OCI-LY7 (cell line): ENCODE measurements around the gene KAZN. TPM values are rescaled to one million over a fixed set of nuclear protein-coding genes. Genes with fewer than 3 reads are reported as not detected.

Source experiments
- BruUV-seq: library from RNA; stranded (reverse); fragments of 400-500 nt; replicated peaks from 2 replicates; lab custom pipeline; 2021; lab: Mats Ljungman, UMichigan
- CTCF ChIA-PET: fragments of 300-600 bp; sonication (Branson Sonifier 250); formaldehyde crosslinking; loops from one replicate; lab custom pipeline; 2022; ENCODE audit warnings: antibody characterized with exemption; ENCODE audit not compliant: unreplicated experiment; lab: Charles Lee
- POLR2A ChIA-PET: fragments of 300-600 bp; sonication (Branson Sonifier 250); formaldehyde crosslinking; loops from one replicate; lab custom pipeline; 2022; ENCODE audit warnings: antibody characterized with exemption; lab: Charles Lee
- DNase-seq: peaks from one replicate; pipeline ENCODE4 v3.0.0-alpha.2; 2015; ENCODE audit warnings: low spot score
- H2AFZ ChIP-seq: fragments of 200-600 bp; sonication (generic), shearing (Covaris generic); 2 replicates; pipeline ENCODE4 v1.6.1; 2014; ENCODE audit warnings: mild to moderate bottlenecking, antibody characterized with exemption, low read length, moderate library complexity
- H3K27ac ChIP-seq: fragments of 200-600 bp; sonication (generic); 2 replicates; pipeline ENCODE4 v1.5.1; 2014; ENCODE audit warnings: mixed run types, low read depth, mild to moderate bottlenecking, moderate library complexity, low read length, inconsistent platforms; ENCODE audit not compliant: poor library complexity, severe bottlenecking
- H3K36me3 ChIP-seq: fragments of 200-600 bp; sonication (generic); 2 replicates; pipeline ENCODE4 v1.6.1; 2014; ENCODE audit warnings: mild to moderate bottlenecking, antibody characterized with exemption, low read length, moderate library complexity, mixed read lengths; ENCODE audit not compliant: insufficient read depth
- H3K4me1 ChIP-seq: fragments of 200-600 bp; sonication (generic); 2 replicates; pipeline ENCODE4 v1.5.1; 2014; ENCODE audit warnings: mild to moderate bottlenecking, low read length; ENCODE audit not compliant: insufficient read depth, poor library complexity, severe bottlenecking
- H3K4me2 ChIP-seq: fragments of 200-600 bp; sonication (generic); 2 replicates; pipeline ENCODE4 v1.6.1; 2014; ENCODE audit warnings: mild to moderate bottlenecking, low read length
- H3K4me3 ChIP-seq: fragments of 200-600 bp; sonication (generic); 2 replicates; pipeline ENCODE4 v1.5.1; 2014; ENCODE audit warnings: mild to moderate bottlenecking, low read depth, low read length; ENCODE audit not compliant: poor library complexity, severe bottlenecking
- H3K79me2 ChIP-seq: fragments of 200-600 bp; sonication (generic); 2 replicates; pipeline ENCODE4 v1.6.1; 2016; ENCODE audit warnings: low read depth, mild to moderate bottlenecking, low read length, moderate library complexity, mixed read lengths; ENCODE audit not compliant: insufficient read depth
- H3K9me2 ChIP-seq: fragments of 200-600 bp; sonication (generic); 2 replicates; pipeline ENCODE4 v1.6.1; 2016; ENCODE audit warnings: mild to moderate bottlenecking, low read length, mixed read lengths; ENCODE audit not compliant: insufficient read depth
- H3K9me3 ChIP-seq: fragments of 200-600 bp; sonication (generic); 2 replicates; pipeline ENCODE4 v1.6.1; 2014; ENCODE audit warnings: mild to moderate bottlenecking, mixed run types, low read length, mixed read lengths
- H4K20me1 ChIP-seq: fragments of 200-600 bp; sonication (generic); 2 replicates; pipeline ENCODE4 v1.6.1; 2014; ENCODE audit warnings: mild to moderate bottlenecking, antibody characterized with exemption, low read length, moderate library complexity, mixed read lengths; ENCODE audit not compliant: insufficient read depth
- CTCF ChIP-seq: fragments of 200-600 bp; sonication (generic); conservative IDR thresholded peaks from 2 replicates; pipeline ENCODE4 v1.5.1; 2014; ENCODE audit warnings: mild to moderate bottlenecking, antibody characterized with exemption, low read length, moderate library complexity, mixed read lengths
- EZH2phosphoT487 ChIP-seq: fragments of 200-600 bp; sonication (generic); IDR thresholded peaks from 2 replicates; pipeline ENCODE4 v1.6.1; 2018; ENCODE audit warnings: low read depth, borderline replicate concordance, mild to moderate bottlenecking, mixed run types, antibody characterized with exemption, low read length, moderate library complexity, mixed read lengths
- intact Hi-C: fragments of 100-400 bp; cut with micrococcal nuclease; formaldehyde crosslinking; loops from one replicate; pipeline ENCODE4 v1.10.0; 2022; ENCODE audit not compliant: unreplicated experiment
- total RNA-seq, 2 experiments: library from RNA; depleted of rRNA in 1 of 2; stranded (reverse); fragments of >200 nt in 1 of 2; shearing (Covaris generic) in 1 of 2; gene quantifications; 2 replicates each; pipeline ENCODE4 v1.2.3, GENCODE V29; 2014 to 2022

Gene KAZN
- total RNA-seq, 2 experiments from 2014 or later, result 0.40 to 2.4 TPM

DNA sequence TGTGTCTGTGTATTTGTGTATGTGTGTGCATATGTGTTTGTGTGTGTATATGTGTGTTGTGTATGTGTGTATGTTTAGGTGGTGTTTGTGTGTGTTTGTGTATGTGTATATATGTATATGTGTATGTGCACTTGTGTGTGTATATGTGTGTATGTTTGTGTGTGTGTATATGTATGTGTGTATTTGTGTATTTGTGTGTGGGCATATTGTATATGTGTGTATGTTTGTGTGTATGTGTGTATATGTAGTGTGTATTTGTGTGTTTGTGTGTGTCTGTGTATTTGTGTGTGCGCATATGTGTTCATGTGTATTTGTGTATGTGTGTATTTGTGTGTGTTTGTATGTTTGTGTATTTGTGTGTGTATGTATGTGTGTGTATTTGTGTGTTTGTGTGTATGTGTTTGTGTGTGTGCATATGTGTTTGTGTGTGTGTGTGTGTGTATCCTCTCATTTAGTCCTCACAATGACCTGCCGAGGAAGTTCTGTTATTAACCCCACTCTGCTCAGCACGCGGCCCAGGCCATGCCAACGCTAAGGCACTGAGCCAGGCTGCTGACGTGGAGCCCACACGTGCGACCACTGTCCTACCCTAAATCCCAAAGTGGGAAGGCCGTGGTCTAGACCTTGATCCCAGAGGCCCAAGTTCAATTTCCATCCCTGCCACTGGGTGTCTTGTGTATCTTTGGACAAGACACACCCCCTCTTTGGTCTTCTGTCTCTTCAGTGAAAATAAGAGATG, 511.8 kb downstream of the KAZN start:
- no TSS peak for BruUV-seq
- no peaks in the 10 kb centered on the region for H3K9me3 ChIP-seq
- H4K20me1 ChIP-seq, result no peaks in the 10 kb centered on the region
- intact Hi-C loops, result no loop called here
- TF ChIP-seq CTCF, result no peak
- no peak for TF ChIP-seq EZH2phosphoT487
- no peaks in the 10 kb centered on the region for H3K79me2 ChIP-seq
- POLR2A ChIA-PET, result no interaction called here
- no peak overlapping the region for H3K4me3 ChIP-seq
- H3K36me3 ChIP-seq, result no peaks in the 10 kb centered on the region
- no peak overlapping the region for H2AFZ ChIP-seq
- CTCF ChIA-PET, result no interaction called here
- no peaks in the 10 kb centered on the region for H3K4me1 ChIP-seq
- no peak for DNase-seq
- H3K27ac ChIP-seq, result no peak overlapping the region
- H3K4me2 ChIP-seq, result no peak overlapping the region
- H3K9me2 ChIP-seq, result no peaks in the 10 kb centered on the region

GRCh38 chr1:15110867-15111230, 512.4 kb downstream of the KAZN start:
- intact Hi-C loops, result no loop called here
- Histone ChIP-seq H3K9me3 (no peaks in the 10 kb centered on the region), H3K4me2 (no peak overlapping the region), H3K4me3 (no peak overlapping the region), H3K27ac (no peak overlapping the region), H3K4me1 (no peaks in the 10 kb centered on the region), H3K9me2 (no peaks in the 10 kb centered on the region), H2AFZ (no peak overlapping the region), H4K20me1 (no peaks in the 10 kb centered on the region), H3K36me3 (no peaks in the 10 kb centered on the region), H3K79me2 (no peaks in the 10 kb centered on the region)
- POLR2A ChIA-PET, result no interaction called here
- TF ChIP-seq EZH2phosphoT487 (no peak), CTCF (no peak)
- DNase-seq, result no peak
- BruUV-seq, result no TSS peak
- CTCF ChIA-PET, result no interaction called here

- Histone ChIP-seq H3K79me2 (no peaks in the 10 kb centered on the region), H3K27ac (no peak overlapping the region), H3K9me3 (no peaks in the 10 kb centered on the region), H2AFZ (no peak overlapping the region), H3K36me3 (no peaks in the 10 kb centered on the region), H3K4me3 (no peak overlapping the region), H3K9me2 (no peaks in the 10 kb centered on the region), H3K4me2 (no peak overlapping the region), H4K20me1 (no peaks in the 10 kb centered on the region), H3K4me1 (no peaks in the 10 kb centered on the region)
- POLR2A ChIA-PET, result no interaction called here
- DNase-seq, result no peak
- TF ChIP-seq CTCF, result no peak
- no peak for TF ChIP-seq EZH2phosphoT487
- intact Hi-C loops, result no loop called here
- CTCF ChIA-PET, result no interaction called here
- no TSS peak for BruUV-seq
Measured at GRCh38 chr1:15113146-15113545, 514.7 kb downstream of the KAZN start.
